ENCODE data around the gene F2. TPM values are rescaled to one million over a fixed set of nuclear protein-coding genes. Genes with fewer than 3 reads are reported as not detected.
A peak's percentile ranks its signal among the peaks of the same experiment; 100 is the strongest.
"Not testable (repeated sequence)": the region's sequence is repeated elsewhere in the genome, so short reads cannot be mapped to it uniquely, and the experiment has no call there.

Gene F2
- under 1 TPM in 1 of 4 donors, not detected in 3; 0.19 TPM for total RNA-seq

- H3K4me3 ChIP-seq = no peak within 1 kb of the TSS
- H3K27ac ChIP-seq = no peak within 1 kb of the TSS
- H3K9me3 ChIP-seq = no peaks in the 10 kb centered on the region
- H3K36me3 ChIP-seq = no peaks in the 10 kb centered on the region
- H3K27me3 ChIP-seq = no peaks in the 10 kb centered on the region
- no peak for DNase-seq
- H3K4me1 ChIP-seq = peaks cover 0 to 12% (median 0%) of the 10 kb centered on the region in 3 donors
- WGBS, 2 donors = 61 to 80% methylated on average over 2 to 3 of the region's 7 CpGs
- no peak for TF ChIP-seq POLR2A (IDR thresholded peaks at IDR 0.05)
- TF ChIP-seq CTCF (IDR thresholded peaks at IDR 0.05) = no peak
- intact Hi-C loops (cut with DNase I) = no loop called here
These were observed at the start of gene F2 for GRCh38 chr11:46719048-46719542. Gene F2 (plus strand): TSS chr11:46719213. CDS start chr11:46719236, 23 bp downstream.

DNA sequence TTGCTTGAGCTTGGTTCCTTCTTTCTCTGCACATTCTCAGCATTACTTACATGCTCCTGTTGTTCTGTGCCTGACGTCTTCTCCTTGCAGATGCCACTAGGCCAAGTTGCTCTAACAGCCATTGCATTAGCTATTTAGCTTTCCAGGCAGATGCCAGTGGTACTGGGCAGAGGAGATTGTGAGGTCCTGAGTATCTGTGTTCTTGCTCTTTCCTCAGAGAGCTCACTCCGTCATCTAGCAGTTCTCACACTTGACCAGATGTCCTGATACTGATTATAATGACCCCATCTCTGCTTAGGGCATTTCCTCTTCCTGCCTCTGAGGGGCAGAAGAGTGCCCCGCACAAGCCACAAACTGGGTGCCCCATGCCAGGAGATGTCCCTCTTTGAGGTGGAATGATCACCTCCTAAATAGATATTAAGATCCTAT is 49.3 kb upstream of the F2 start:
- Histone ChIP-seq H3K4me3 (no peak overlapping the region), H3K27me3 (no peaks in the 10 kb centered on the region), H3K36me3 (peaks cover 33 to 91% (median 36%) of the 10 kb centered on the region in 3 donors), H3K27ac (peak overlapping the region in 2 of 4 donors; percentile 25 to 32), H3K4me1 (peaks cover 13 to 74% (median 20%) of the 10 kb centered on the region in 3 donors), H3K9me3 (no peaks in the 10 kb centered on the region)
- DNase-seq = no peak
- WGBS, 2 donors = 67 to 81% methylated on average over 3 of the region's 3 CpGs
- intact Hi-C loops (cut with DNase I) = no loop called here
- TF ChIP-seq POLR2A (IDR thresholded peaks at IDR 0.05) (no peak), CTCF (IDR thresholded peaks at IDR 0.05) (peak in 3 of 6 experiments; percentile 10 to 54 (median 30))

DNA sequence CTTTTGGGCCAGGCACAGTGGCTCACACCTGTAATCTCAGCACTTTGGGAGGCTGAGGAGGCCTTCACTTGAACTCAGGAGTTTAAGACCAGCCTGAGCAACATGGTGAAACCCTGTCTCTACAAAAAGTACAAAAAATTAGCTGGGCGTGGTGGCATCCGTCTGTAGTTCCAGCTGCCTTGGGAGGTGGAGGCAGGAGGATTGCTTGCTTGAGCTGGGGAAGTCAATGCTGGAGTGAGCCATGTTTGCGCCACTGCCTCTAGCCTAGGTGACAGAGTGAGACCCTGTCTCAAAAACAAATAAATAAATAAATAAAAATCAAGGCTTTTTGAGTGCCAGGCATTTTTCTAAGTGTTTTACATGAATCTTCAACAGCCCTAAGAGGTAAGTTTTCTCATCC is 48.5 kb upstream of the F2 start:
- H3K4me1 ChIP-seq = peaks cover 21 to 79% (median 28%) of the 10 kb centered on the region in 3 donors
- H3K9me3 ChIP-seq; intact Hi-C loops (cut with DNase I); H3K4me3 ChIP-seq; H3K27me3 ChIP-seq; DNase-seq: not testable (repeated sequence)
- H3K27ac ChIP-seq = peak overlapping the region in 3 of 4 donors; percentile 25 to 50 (median 32)
- WGBS, 2 donors = 76 to 83% methylated on average over 3 of the region's 3 CpGs
- peaks cover 33 to 84% (median 36%) of the 10 kb centered on the region in 3 donors for H3K36me3 ChIP-seq

GRCh38 chr11:46671958-46672315 is 47.1 kb upstream of the F2 start:
- no peak for DNase-seq
- H3K4me3 ChIP-seq = no peak overlapping the region
- intact Hi-C loops (cut with DNase I) = no loop called here
- peaks cover 33 to 77% (median 35%) of the 10 kb centered on the region in 3 donors for H3K36me3 ChIP-seq
- no peaks in the 10 kb centered on the region for H3K27me3 ChIP-seq
- TF ChIP-seq CTCF (IDR thresholded peaks at IDR 0.05) (no peak), POLR2A (IDR thresholded peaks at IDR 0.05) (no peak)
- H3K9me3 ChIP-seq = no peaks in the 10 kb centered on the region
- H3K27ac ChIP-seq = peak overlapping the region in 2 of 4 donors; percentile 42 to 45
- H3K4me1 ChIP-seq = peaks cover 29 to 88% (median 41%) of the 10 kb centered on the region in 3 donors
- WGBS, 2 donors = 89 to 90% methylated on average over 8 to 10 of the region's 10 CpGs

DNA sequence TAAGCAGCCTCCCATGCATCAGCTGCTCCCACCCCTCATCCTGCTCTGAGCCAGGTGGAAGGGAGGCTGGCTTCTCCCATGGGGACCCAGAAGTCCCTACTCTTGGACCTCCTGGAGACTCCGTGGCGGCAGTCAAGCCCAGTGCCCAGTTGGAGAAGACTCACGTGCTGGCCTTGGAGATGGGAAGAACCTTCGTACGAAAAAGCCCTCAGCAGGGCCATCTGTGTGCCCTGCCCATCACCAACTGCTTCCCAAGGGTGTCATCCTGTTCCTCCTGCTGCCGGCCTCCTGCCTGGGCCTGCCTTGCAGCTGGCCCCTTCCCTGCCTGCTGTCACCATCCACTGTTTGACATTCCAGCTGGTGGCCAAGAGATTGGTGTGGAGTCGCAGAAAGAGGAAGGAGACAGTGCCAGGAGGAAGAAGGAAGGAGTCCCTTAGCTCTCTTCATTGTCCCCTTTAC is 46.6 kb upstream of the F2 start:
- WGBS, 2 donors = 0 to 50% methylated on average over 1 to 4 of the region's 7 CpGs
- no peaks in the 10 kb centered on the region for H3K9me3 ChIP-seq
- peaks cover 33 to 88% (median 36%) of the 10 kb centered on the region in 3 donors for H3K4me1 ChIP-seq
- no peak overlapping the region for H3K4me3 ChIP-seq
- TF ChIP-seq CTCF (IDR thresholded peaks at IDR 0.05) (no peak), POLR2A (IDR thresholded peaks at IDR 0.05) (no peak)
- peak overlapping the region in 3 of 4 donors; percentile 15 to 42 (median 23) for H3K27ac ChIP-seq
- H3K36me3 ChIP-seq = peaks cover 28 to 77% (median 33%) of the 10 kb centered on the region in 3 donors
- no peak for DNase-seq
- intact Hi-C loops (cut with DNase I) = no loop called here
- no peaks in the 10 kb centered on the region for H3K27me3 ChIP-seq

All from esophagus squamous epithelium (tissue), 5 donors.